WERI-Rb-1 (cell line): ENCODE results near the gene INPP5K.

Experiments used
- DNase-seq: peaks from one replicate; pipeline ENCODE4 v3.0.0-alpha.2; 2020
- H3K27ac ChIP-seq: fragments of 250-450 bp; sonication (Bioruptor Pico); 2 replicates; pipeline ENCODE4 v1.5.1; 2020; ENCODE audit warnings: mild to moderate bottlenecking, moderate library complexity
- H3K27me3 ChIP-seq: fragments of 250-450 bp; sonication (Bioruptor Pico); 2 replicates; pipeline ENCODE4 v1.5.1; 2021; ENCODE audit warnings: mild to moderate bottlenecking, low read depth, moderate library complexity; ENCODE audit not compliant: insufficient read depth, severe bottlenecking
- H3K36me3 ChIP-seq: fragments of 250-450 bp; sonication (Bioruptor Pico); 2 replicates; pipeline ENCODE4 v1.5.1; 2020; ENCODE audit warnings: mild to moderate bottlenecking, moderate library complexity
- H3K4me3 ChIP-seq: 2 replicates; pipeline ENCODE4 v1.5.1; 2011; ENCODE audit warnings: low read depth, mild to moderate bottlenecking, control low read depth, low read length
- H3K9me3 ChIP-seq: fragments of 250-450 bp; sonication (Bioruptor Pico); 2 replicates; pipeline ENCODE4 v1.5.1; 2021; ENCODE audit warnings: mild to moderate bottlenecking, moderate library complexity; ENCODE audit not compliant: severe bottlenecking
- TF ChIP-seq, protein P1 (sequence below): IDR thresholded peaks from 2 replicates; pipeline ENCODE4 v1.5.1; 2011; ENCODE audit warnings: low read depth, mild to moderate bottlenecking, control low read depth, inconsistent platforms, low read length

INPP5K gene

DNA sequence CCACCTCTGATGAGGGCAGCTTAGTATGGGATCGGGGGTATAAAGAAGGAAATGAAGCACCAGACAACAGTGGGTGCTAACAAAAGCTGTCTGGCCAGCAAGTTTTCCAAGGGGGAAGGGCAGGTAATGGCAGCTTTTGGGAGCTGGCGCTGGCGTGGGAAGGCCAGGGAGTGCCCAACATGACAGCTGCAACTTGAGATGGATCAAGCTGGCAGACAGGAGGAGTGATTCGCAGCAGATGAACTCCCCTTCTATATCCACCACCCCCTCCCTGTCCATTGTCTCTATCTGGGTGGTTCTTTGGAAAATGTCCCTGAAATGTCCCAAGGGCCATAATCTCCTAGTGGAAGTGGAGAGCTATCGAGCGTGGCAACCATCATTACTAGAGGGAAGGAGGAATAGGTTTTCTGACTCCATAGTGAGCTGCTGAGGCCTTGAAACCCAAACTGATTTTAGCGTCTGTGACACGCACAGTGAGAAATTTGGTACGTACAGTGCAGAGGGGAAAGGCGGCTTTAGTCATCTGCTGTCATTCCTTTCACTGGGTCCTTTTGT is 4.8 kb upstream of the INPP5K start:
- no peak overlapping the region for H3K4me3 ChIP-seq
- H3K27ac ChIP-seq, result no peak overlapping the region
- TF ChIP-seq, protein P1, sequence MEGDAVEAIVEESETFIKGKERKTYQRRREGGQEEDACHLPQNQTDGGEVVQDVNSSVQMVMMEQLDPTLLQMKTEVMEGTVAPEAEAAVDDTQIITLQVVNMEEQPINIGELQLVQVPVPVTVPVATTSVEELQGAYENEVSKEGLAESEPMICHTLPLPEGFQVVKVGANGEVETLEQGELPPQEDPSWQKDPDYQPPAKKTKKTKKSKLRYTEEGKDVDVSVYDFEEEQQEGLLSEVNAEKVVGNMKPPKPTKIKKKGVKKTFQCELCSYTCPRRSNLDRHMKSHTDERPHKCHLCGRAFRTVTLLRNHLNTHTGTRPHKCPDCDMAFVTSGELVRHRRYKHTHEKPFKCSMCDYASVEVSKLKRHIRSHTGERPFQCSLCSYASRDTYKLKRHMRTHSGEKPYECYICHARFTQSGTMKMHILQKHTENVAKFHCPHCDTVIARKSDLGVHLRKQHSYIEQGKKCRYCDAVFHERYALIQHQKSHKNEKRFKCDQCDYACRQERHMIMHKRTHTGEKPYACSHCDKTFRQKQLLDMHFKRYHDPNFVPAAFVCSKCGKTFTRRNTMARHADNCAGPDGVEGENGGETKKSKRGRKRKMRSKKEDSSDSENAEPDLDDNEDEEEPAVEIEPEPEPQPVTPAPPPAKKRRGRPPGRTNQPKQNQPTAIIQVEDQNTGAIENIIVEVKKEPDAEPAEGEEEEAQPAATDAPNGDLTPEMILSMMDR, result no peak
- no peaks in the 10 kb centered on the region for H3K27me3 ChIP-seq
- no peak for DNase-seq
- peaks cover 21% of the 10 kb centered on the region for H3K36me3 ChIP-seq
- no peaks in the 10 kb centered on the region for H3K9me3 ChIP-seq

DNA sequence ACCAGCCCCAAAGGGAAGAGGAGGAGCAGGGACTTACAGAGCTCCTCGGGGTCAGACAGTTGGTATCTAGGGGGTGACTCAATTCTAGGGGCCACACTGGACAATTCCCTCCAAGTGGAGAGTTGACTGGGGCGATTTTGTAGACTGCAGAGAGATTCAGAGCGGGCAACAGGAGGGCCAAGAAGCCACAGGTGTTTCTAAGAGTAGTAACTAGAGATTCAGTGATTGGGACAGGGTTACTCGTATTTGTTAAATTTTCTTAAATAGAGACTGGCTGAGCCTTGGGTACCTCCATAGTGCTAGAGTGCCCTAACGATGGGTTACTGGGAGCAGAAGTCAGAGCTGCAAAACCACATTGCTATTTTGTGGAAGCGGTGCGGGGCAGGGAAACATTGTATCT is 3.3 kb upstream of the INPP5K start:
- Histone ChIP-seq H3K27ac (no peak overlapping the region), H3K9me3 (no peaks in the 10 kb centered on the region), H3K4me3 (no peak overlapping the region), H3K27me3 (no peaks in the 10 kb centered on the region), H3K36me3 (peaks cover 21% of the 10 kb centered on the region)
- TF ChIP-seq, protein P1, result no peak
- DNase-seq, result no peak

DNA sequence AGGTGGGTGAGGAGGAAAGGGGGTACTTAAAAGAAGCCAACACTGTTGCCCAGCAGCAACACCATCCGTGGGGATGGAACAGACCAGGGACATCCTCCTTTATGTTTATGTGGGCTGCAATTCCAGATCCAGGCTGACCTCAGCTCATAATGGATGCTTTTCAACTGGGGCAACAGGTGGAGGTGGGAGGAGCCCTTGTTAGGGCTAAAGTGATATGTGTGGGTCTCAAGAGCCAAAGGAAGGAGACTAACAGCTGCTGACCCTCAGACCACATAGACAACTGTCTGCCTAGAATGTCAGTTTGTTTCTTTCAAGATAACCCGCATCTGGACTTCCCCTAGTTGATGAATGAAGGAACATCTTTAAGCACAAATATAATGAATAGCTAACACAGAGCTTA is 2.0 kb upstream of the INPP5K start:
- no peaks in the 10 kb centered on the region for H3K9me3 ChIP-seq
- H3K27me3 ChIP-seq, result no peaks in the 10 kb centered on the region
- H3K27ac ChIP-seq, result no peak overlapping the region
- H3K4me3 ChIP-seq, result no peak overlapping the region
- H3K36me3 ChIP-seq, result peaks cover 21% of the 10 kb centered on the region
- DNase-seq, result no peak
- TF ChIP-seq, protein P1, result no peak

DNA sequence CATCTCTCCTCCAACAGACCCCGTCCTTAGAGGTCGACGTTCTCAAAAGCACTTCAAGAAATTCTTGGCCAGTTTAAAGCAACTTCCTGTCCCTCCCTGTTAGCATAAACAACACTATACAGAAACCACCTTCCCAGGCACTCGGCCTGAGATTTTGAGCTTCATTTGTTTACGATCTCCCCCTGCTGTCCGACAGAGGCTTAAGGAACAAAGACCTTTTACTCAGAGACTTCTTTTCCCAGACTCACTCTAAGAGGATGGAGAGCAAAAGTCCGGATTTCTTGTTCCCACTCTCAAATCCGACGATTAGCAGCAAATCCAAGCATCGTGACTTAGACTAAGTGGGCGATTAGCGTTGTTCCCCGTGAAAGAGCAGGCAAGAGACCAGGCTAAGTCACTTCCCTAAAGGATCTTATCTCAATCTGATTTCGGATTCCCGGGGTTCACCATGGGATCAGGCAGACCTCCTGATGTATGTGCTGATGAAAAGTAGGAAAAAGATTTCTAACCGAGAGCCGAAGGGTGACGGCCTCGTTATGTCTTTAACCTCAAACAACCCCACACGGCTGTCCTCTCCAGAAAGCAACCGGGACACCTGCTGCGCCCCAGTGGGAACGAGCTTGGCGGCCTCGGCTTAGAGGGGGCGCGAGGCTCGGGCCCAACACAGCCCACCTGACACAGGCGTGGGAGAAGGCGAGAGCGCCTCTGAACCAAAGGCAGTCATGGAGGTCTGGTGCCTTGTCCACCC is 598 bp downstream of the INPP5K start:
- Histone ChIP-seq H3K4me3 (peak overlapping the region; percentile 80), H3K36me3 (peaks cover 14% of the 10 kb centered on the region), H3K27me3 (no peaks in the 10 kb centered on the region), H3K27ac (peak overlapping the region; percentile 73), H3K9me3 (no peaks in the 10 kb centered on the region)
- TF ChIP-seq, protein P1, result peak; percentile 58
- DNase-seq, result peak; percentile 80

DNA sequence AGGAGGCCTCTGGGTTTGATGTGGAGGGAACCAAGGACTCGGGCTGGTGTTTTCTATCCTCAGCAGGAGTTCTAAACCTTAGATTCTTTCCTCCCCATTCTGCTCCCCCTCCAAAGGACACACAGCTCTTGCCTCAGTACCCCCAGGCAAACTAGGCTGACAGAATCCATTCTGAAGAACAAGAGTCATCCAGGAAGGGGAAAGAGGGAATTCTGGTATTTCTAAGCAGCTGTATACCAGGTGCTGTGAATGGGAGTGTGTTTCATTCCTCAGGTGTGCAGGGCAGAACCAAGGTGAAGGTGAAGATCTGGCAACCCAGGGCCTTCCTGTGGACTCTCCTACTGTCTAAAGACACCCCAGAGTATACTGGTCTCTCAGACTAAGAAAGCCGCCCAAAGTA is 4.1 kb downstream of the INPP5K start:
- no peak overlapping the region for H3K27ac ChIP-seq
- no peaks in the 10 kb centered on the region; the same call in 1 of the 2 replicates for H3K36me3 ChIP-seq
- no peak for DNase-seq

More for the DNA sequence above, 4.1 kb downstream of the INPP5K start:
- H3K4me3 ChIP-seq, result no peak overlapping the region
- no peaks in the 10 kb centered on the region for H3K9me3 ChIP-seq
- H3K27me3 ChIP-seq, result no peaks in the 10 kb centered on the region
- TF ChIP-seq, protein P1, result no peak
